ENCODE results near the gene DLL1.

DLL1 gene

GRCh38 chr6:170282512-170283158 is 8.2 kb downstream of the DLL1 start:
- DNase-seq: no peak

- no peak for DNase-seq
Measured at GRCh38 chr6:170281331-170282292, 9.3 kb downstream of the DLL1 start.

GRCh38 chr6:170280689-170281045 is 10.2 kb downstream of the DLL1 start:
- no peak for DNase-seq

- DNase-seq: no peak
Measured at GRCh38 chr6:170279977-170280688, 10.7 kb downstream of the DLL1 start.

GRCh38 chr6:170279426-170279825 is 11.5 kb downstream of the DLL1 start:
- DNase-seq: no peak

- DNase-seq: no peak
Measured at GRCh38 chr6:170278743-170279094, 12.2 kb downstream of the DLL1 start.

- no peak for DNase-seq
Measured at GRCh38 chr6:170277893-170278742, 12.8 kb downstream of the DLL1 start.

GRCh38 chr6:170276369-170277057 is 14.4 kb downstream of the DLL1 start:
- DNase-seq: no peak

GRCh38 chr6:170274713-170275560 is 15.9 kb downstream of the DLL1 start:
- no peak for DNase-seq

GRCh38 chr6:170273681-170274080 is 17.2 kb downstream of the DLL1 start:
- DNase-seq: no peak

- no peak for DNase-seq
Measured at GRCh38 chr6:170273191-170273590, 17.7 kb downstream of the DLL1 start.

- no peak for DNase-seq
Measured at GRCh38 chr6:170272341-170273065, 18.4 kb downstream of the DLL1 start.

- DNase-seq: no peak
Measured at GRCh38 chr6:170271771-170272314, 19.0 kb downstream of the DLL1 start.

- no peak for DNase-seq
Measured at GRCh38 chr6:170270984-170271593, 19.8 kb downstream of the DLL1 start.

- no peak for DNase-seq
Measured at GRCh38 chr6:170269846-170270541, 20.9 kb downstream of the DLL1 start.

- no peak for DNase-seq
Measured at GRCh38 chr6:170269151-170269845, 21.6 kb downstream of the DLL1 start.

- DNase-seq: no peak
Measured at GRCh38 chr6:170268216-170269129, 22.4 kb downstream of the DLL1 start.

Measured in GOT3 (cell line).